ENCODE results near the gene DNAL1. TPM values are rescaled to one million over a fixed set of nuclear protein-coding genes. Genes with fewer than 3 reads are reported as not detected.

The DNAL1 gene
- total RNA-seq, 1 experiment from 2014 or later = 28.1 TPM

DNA sequence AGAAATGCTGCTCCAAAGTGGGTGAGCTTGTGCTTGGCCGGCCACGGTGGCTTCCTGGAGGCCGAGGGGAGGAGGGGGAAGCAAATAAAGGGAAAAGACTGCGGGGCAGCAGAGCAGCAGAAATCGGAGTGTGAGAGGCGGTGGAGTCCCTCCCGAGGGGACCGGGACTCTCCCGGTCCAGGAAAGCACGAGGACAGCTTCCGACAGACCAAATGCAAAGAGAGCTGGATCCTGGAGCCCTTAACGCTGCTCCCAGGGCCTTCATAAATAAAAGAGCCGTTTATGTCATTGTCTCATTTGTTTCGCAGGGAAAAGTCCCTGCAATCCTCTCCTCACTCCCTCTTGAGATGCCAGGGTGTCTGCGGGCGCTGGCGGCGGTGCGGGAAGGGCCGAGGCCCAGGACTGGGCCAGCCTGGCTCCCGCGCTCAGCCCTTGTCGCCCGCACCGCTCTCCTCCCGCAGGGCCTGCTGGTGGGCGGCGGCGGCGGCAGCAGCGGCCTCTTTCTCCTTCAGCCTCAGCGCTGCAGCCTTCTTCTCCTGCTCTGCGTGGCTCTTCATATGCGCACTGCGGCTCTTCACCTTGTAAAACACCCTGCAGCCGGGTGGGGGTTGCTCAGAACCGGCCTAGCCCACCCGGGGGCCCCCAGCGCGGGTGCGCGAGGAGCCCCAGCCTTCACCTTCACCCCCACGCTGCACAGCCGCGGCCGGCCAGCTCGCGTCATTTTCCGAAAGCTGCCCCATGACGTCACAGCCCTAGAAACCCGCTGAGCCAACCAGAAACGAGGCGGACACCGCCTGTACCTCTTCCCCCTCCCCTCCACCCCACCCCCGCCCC lies 73.8 kb downstream of the DNAL1 start:
- H3K27ac ChIP-seq (ENCODE audit: low read depth, low read length, poor library complexity, severe bottlenecking) = no peak overlapping the region
- no peak overlapping the region for H3K4me3 ChIP-seq (ENCODE audit: low read depth, low read length, poor library complexity, severe bottlenecking)
- ChIA-PET CTCF (no interaction called here), POLR2A (ENCODE audit: low non-redundant PET) (no interaction called here)
- intact Hi-C loops (cut with micrococcal nuclease; ENCODE audit: unreplicated experiment) = no loop called here
- peaks cover 13% of the 10 kb centered on the region for H3K4me1 ChIP-seq (ENCODE audit: insufficient read depth, low read length, poor library complexity, severe bottlenecking)
- no peak for DNase-seq (ENCODE audit: low spot score)
- H3K9me3 ChIP-seq (ENCODE audit: low read depth, low read length, poor library complexity, severe bottlenecking) = no peaks in the 10 kb centered on the region
- TF ChIP-seq, protein P1, sequence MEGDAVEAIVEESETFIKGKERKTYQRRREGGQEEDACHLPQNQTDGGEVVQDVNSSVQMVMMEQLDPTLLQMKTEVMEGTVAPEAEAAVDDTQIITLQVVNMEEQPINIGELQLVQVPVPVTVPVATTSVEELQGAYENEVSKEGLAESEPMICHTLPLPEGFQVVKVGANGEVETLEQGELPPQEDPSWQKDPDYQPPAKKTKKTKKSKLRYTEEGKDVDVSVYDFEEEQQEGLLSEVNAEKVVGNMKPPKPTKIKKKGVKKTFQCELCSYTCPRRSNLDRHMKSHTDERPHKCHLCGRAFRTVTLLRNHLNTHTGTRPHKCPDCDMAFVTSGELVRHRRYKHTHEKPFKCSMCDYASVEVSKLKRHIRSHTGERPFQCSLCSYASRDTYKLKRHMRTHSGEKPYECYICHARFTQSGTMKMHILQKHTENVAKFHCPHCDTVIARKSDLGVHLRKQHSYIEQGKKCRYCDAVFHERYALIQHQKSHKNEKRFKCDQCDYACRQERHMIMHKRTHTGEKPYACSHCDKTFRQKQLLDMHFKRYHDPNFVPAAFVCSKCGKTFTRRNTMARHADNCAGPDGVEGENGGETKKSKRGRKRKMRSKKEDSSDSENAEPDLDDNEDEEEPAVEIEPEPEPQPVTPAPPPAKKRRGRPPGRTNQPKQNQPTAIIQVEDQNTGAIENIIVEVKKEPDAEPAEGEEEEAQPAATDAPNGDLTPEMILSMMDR (conservative IDR thresholded peaks at IDR 0.05; ENCODE audit: low read depth, low read length) = no peak
- no peak for TF ChIP-seq EZH2 (IDR thresholded peaks at IDR 0.05; ENCODE audit: borderline replicate concordance, low read depth, low read length, poor library complexity, severe bottlenecking)
- peaks cover 59% of the 10 kb centered on the region for H3K36me3 ChIP-seq (ENCODE audit: insufficient read depth, low read length, poor library complexity, severe bottlenecking)
- BruUV-seq (replicated peaks) = no TSS peak
- H3K27me3 ChIP-seq (replicated peaks; ENCODE audit: insufficient read depth, low read depth, low read length, poor library complexity) = no peaks in the 10 kb centered on the region

DNA sequence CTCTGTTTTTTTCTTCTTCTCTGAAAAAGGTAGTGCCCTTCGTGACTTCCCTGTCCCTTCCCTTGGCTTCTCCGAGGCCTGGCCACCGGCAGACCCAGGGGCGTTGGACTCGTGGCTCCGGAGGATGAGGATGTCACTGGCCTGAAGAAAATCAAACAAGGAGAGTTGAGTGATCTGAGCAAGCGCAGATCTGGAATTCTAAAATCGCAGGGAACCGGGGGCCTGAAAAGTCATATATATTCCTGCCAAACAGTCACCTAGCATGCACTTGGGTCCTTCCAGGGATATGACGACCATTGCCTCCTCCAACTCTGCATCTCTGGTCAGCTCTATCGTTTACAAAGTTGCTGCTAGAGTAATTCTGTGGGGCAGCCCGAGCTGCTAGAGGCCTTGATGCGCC lies 74.6 kb downstream of the DNAL1 start:
- Histone ChIP-seq H3K4me1 (ENCODE audit: insufficient read depth, low read length, poor library complexity, severe bottlenecking) (peaks cover 17% of the 10 kb centered on the region), H3K27ac (ENCODE audit: low read depth, low read length, poor library complexity, severe bottlenecking) (no peak overlapping the region), H3K36me3 (ENCODE audit: insufficient read depth, low read length, poor library complexity, severe bottlenecking) (peaks cover 59% of the 10 kb centered on the region), H3K4me3 (ENCODE audit: low read depth, low read length, poor library complexity, severe bottlenecking) (no peak overlapping the region), H3K27me3 (replicated peaks; ENCODE audit: insufficient read depth, low read depth, low read length, poor library complexity) (no peaks in the 10 kb centered on the region), H3K9me3 (ENCODE audit: low read depth, low read length, poor library complexity, severe bottlenecking) (no peaks in the 10 kb centered on the region)
- BruUV-seq (replicated peaks) = no TSS peak
- ChIA-PET POLR2A (ENCODE audit: low non-redundant PET) (no interaction called here), CTCF (no interaction called here)
- TF ChIP-seq, protein P1 (conservative IDR thresholded peaks at IDR 0.05; ENCODE audit: low read depth, low read length) = no peak
- TF ChIP-seq EZH2 (IDR thresholded peaks at IDR 0.05; ENCODE audit: borderline replicate concordance, low read depth, low read length, poor library complexity, severe bottlenecking) = no peak
- DNase-seq (ENCODE audit: low spot score) = no peak
- intact Hi-C loops (cut with micrococcal nuclease; ENCODE audit: unreplicated experiment) = no loop called here

DNA sequence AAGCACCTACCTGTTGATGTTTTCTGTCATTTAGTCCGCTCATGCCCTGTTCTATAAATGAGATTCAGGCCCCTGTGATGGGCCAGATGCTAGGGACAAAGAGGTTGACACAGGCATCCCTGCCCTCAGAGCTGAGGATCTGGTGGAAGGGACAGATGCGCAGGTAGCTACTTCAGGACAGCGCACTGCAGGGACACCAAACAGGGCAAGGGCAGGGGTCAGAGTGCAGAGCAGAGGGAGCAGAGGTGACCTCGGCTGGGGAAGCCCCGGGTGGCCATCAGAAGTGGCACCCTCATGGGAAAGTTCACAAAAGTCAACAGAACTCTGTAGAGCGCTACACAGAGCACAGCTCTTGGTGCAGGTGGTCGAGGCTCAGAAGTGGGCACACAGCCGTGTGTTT lies 75.0 kb downstream of the DNAL1 start:
- Histone ChIP-seq H3K36me3 (ENCODE audit: insufficient read depth, low read length, poor library complexity, severe bottlenecking) (peaks cover 59% of the 10 kb centered on the region), H3K27me3 (replicated peaks; ENCODE audit: insufficient read depth, low read depth, low read length, poor library complexity) (no peaks in the 10 kb centered on the region), H3K9me3 (ENCODE audit: low read depth, low read length, poor library complexity, severe bottlenecking) (no peaks in the 10 kb centered on the region), H3K4me3 (ENCODE audit: low read depth, low read length, poor library complexity, severe bottlenecking) (no peak overlapping the region), H3K27ac (ENCODE audit: low read depth, low read length, poor library complexity, severe bottlenecking) (no peak overlapping the region), H3K4me1 (ENCODE audit: insufficient read depth, low read length, poor library complexity, severe bottlenecking) (peaks cover 17% of the 10 kb centered on the region)
- DNase-seq (ENCODE audit: low spot score) = no peak
- TF ChIP-seq, protein P1 (conservative IDR thresholded peaks at IDR 0.05; ENCODE audit: low read depth, low read length) = no peak
- no peak for TF ChIP-seq EZH2 (IDR thresholded peaks at IDR 0.05; ENCODE audit: borderline replicate concordance, low read depth, low read length, poor library complexity, severe bottlenecking)
- BruUV-seq (replicated peaks) = no TSS peak
- POLR2A ChIA-PET (ENCODE audit: low non-redundant PET) = no interaction called here
- intact Hi-C loops (cut with micrococcal nuclease; ENCODE audit: unreplicated experiment) = no loop called here
- CTCF ChIA-PET = no interaction called here

Data from A673 (cell line).